ENCODE data around the gene EDEM2.

GRCh38 chr20:35146299-35146919 lies 727 bp downstream of the EDEM2 start:
- no peak for TF ChIP-seq CTCF (IDR thresholded peaks at IDR 0.05; ENCODE audit: poor library complexity, severe bottlenecking)
- no peak for TF ChIP-seq POLR2AphosphoS5 (IDR thresholded peaks at IDR 0.05)

All from neural cell (in vitro differentiated cells).